Measurements from ENCODE around the gene ZNF419.
"Not testable (repeated sequence)": the region's sequence is repeated elsewhere in the genome, so short reads cannot be mapped to it uniquely, and the experiment has no call there.

Gene ZNF419

GRCh38 chr19:57487477-57488298 is at the start of gene ZNF419:
ZNF419 (plus strand) TSS chr19:57487750; CDS start chr19:57487951, 201 bp downstream.
- H3K79me2 ChIP-seq (ENCODE audit: control insufficient read depth, insufficient read depth, low read length, unreplicated experiment); H3K27me3 ChIP-seq (ENCODE audit: insufficient read depth, low read length); H3K4me1 ChIP-seq (ENCODE audit: control insufficient read depth, insufficient read depth, low read length, unreplicated experiment); H3K27ac ChIP-seq (ENCODE audit: low read depth, low read length): not testable (repeated sequence)
- Histone ChIP-seq H2AFZ (ENCODE audit: low read length, unreplicated experiment) (peak within 1 kb of the TSS; percentile 82), H3K36me3 (ENCODE audit: insufficient read depth, low read length) (peaks cover 16% of the 10 kb centered on the region; the same call in 1 of the 2 replicates), H3K4me3 (ENCODE audit: low read depth, low read length) (peak within 1 kb of the TSS; percentile 82)

GRCh38 chr19:57437931-57438330 is 49.6 kb upstream of the ZNF419 start:
- peaks cover 2% of the 10 kb centered on the region for H3K36me3 ChIP-seq (ENCODE audit: insufficient read depth, low read length)
- no peak overlapping the region for H3K27ac ChIP-seq (ENCODE audit: low read depth, low read length)
- no peak overlapping the region for H2AFZ ChIP-seq (ENCODE audit: low read length, unreplicated experiment)
- H3K4me1 ChIP-seq (ENCODE audit: control insufficient read depth, insufficient read depth, low read length, unreplicated experiment): peaks cover 3% of the 10 kb centered on the region
- H3K79me2 ChIP-seq (ENCODE audit: control insufficient read depth, insufficient read depth, low read length, unreplicated experiment): peaks cover 20% of the 10 kb centered on the region
- no peaks in the 10 kb centered on the region for H3K27me3 ChIP-seq (ENCODE audit: insufficient read depth, low read length)
- H3K4me3 ChIP-seq (ENCODE audit: low read depth, low read length): no peak overlapping the region

- peaks cover 20% of the 10 kb centered on the region for H3K79me2 ChIP-seq (ENCODE audit: control insufficient read depth, insufficient read depth, low read length, unreplicated experiment)
- no peak overlapping the region for H2AFZ ChIP-seq (ENCODE audit: low read length, unreplicated experiment)
- peaks cover 12% of the 10 kb centered on the region for H3K36me3 ChIP-seq (ENCODE audit: insufficient read depth, low read length)
- H3K4me3 ChIP-seq (ENCODE audit: low read depth, low read length): no peak overlapping the region
- no peak overlapping the region for H3K27ac ChIP-seq (ENCODE audit: low read depth, low read length)
- peaks cover 3% of the 10 kb centered on the region for H3K4me1 ChIP-seq (ENCODE audit: control insufficient read depth, insufficient read depth, low read length, unreplicated experiment)
- no peaks in the 10 kb centered on the region for H3K27me3 ChIP-seq (ENCODE audit: insufficient read depth, low read length)
Measured at GRCh38 chr19:57438925-57439324, 48.6 kb upstream of the ZNF419 start.

GRCh38 chr19:57441979-57442752 is 45.4 kb upstream of the ZNF419 start:
- Histone ChIP-seq H2AFZ (ENCODE audit: low read length, unreplicated experiment) (no peak overlapping the region), H3K27me3 (ENCODE audit: insufficient read depth, low read length) (no peaks in the 10 kb centered on the region), H3K36me3 (ENCODE audit: insufficient read depth, low read length) (peaks cover 27% of the 10 kb centered on the region), H3K4me3 (ENCODE audit: low read depth, low read length) (no peak overlapping the region), H3K4me1 (ENCODE audit: control insufficient read depth, insufficient read depth, low read length, unreplicated experiment) (no peaks in the 10 kb centered on the region), H3K79me2 (ENCODE audit: control insufficient read depth, insufficient read depth, low read length, unreplicated experiment) (peaks cover 10% of the 10 kb centered on the region), H3K27ac (ENCODE audit: low read depth, low read length) (no peak overlapping the region)

- H3K27ac ChIP-seq (ENCODE audit: low read depth, low read length): no peak overlapping the region
- no peaks in the 10 kb centered on the region for H3K4me1 ChIP-seq (ENCODE audit: control insufficient read depth, insufficient read depth, low read length, unreplicated experiment)
- no peak overlapping the region for H3K4me3 ChIP-seq (ENCODE audit: low read depth, low read length)
- no peak overlapping the region for H2AFZ ChIP-seq (ENCODE audit: low read length, unreplicated experiment)
- H3K79me2 ChIP-seq (ENCODE audit: control insufficient read depth, insufficient read depth, low read length, unreplicated experiment): peaks cover 10% of the 10 kb centered on the region
- peaks cover 27% of the 10 kb centered on the region for H3K36me3 ChIP-seq (ENCODE audit: insufficient read depth, low read length)
- H3K27me3 ChIP-seq (ENCODE audit: insufficient read depth, low read length): no peaks in the 10 kb centered on the region
Measured at GRCh38 chr19:57443121-57443696, 44.3 kb upstream of the ZNF419 start.

- Histone ChIP-seq H3K4me1 (ENCODE audit: control insufficient read depth, insufficient read depth, low read length, unreplicated experiment) (no peaks in the 10 kb centered on the region), H3K27me3 (ENCODE audit: insufficient read depth, low read length) (no peaks in the 10 kb centered on the region), H3K36me3 (ENCODE audit: insufficient read depth, low read length) (no peaks in the 10 kb centered on the region), H3K79me2 (ENCODE audit: control insufficient read depth, insufficient read depth, low read length, unreplicated experiment) (no peaks in the 10 kb centered on the region), H2AFZ (ENCODE audit: low read length, unreplicated experiment) (no peak overlapping the region), H3K4me3 (ENCODE audit: low read depth, low read length) (no peak overlapping the region), H3K27ac (ENCODE audit: low read depth, low read length) (no peak overlapping the region)
Measured at GRCh38 chr19:57452307-57452706, 35.2 kb upstream of the ZNF419 start.

- Histone ChIP-seq H3K4me1 (ENCODE audit: control insufficient read depth, insufficient read depth, low read length, unreplicated experiment) (no peaks in the 10 kb centered on the region), H3K4me3 (ENCODE audit: low read depth, low read length) (no peak overlapping the region), H3K27me3 (ENCODE audit: insufficient read depth, low read length) (no peaks in the 10 kb centered on the region), H3K36me3 (ENCODE audit: insufficient read depth, low read length) (peaks cover 10% of the 10 kb centered on the region), H2AFZ (ENCODE audit: low read length, unreplicated experiment) (no peak overlapping the region), H3K27ac (ENCODE audit: low read depth, low read length) (no peak overlapping the region), H3K79me2 (ENCODE audit: control insufficient read depth, insufficient read depth, low read length, unreplicated experiment) (no peaks in the 10 kb centered on the region)
Measured at GRCh38 chr19:57465680-57466381, 21.7 kb upstream of the ZNF419 start.

- Histone ChIP-seq H3K79me2 (ENCODE audit: control insufficient read depth, insufficient read depth, low read length, unreplicated experiment) (no peaks in the 10 kb centered on the region), H3K36me3 (ENCODE audit: insufficient read depth, low read length) (peaks cover 14% of the 10 kb centered on the region), H3K27ac (ENCODE audit: low read depth, low read length) (no peak overlapping the region), H3K27me3 (ENCODE audit: insufficient read depth, low read length) (no peaks in the 10 kb centered on the region), H2AFZ (ENCODE audit: low read length, unreplicated experiment) (no peak overlapping the region), H3K4me3 (ENCODE audit: low read depth, low read length) (no peak overlapping the region), H3K4me1 (ENCODE audit: control insufficient read depth, insufficient read depth, low read length, unreplicated experiment) (no peaks in the 10 kb centered on the region)
Measured at GRCh38 chr19:57466489-57466888, 21.1 kb upstream of the ZNF419 start.

GRCh38 chr19:57473646-57474045 is 13.9 kb upstream of the ZNF419 start:
- H3K4me1 ChIP-seq (ENCODE audit: control insufficient read depth, insufficient read depth, low read length, unreplicated experiment): no peaks in the 10 kb centered on the region
- H3K27ac ChIP-seq (ENCODE audit: low read depth, low read length): no peak overlapping the region
- no peak overlapping the region for H3K4me3 ChIP-seq (ENCODE audit: low read depth, low read length)
- no peaks in the 10 kb centered on the region for H3K27me3 ChIP-seq (ENCODE audit: insufficient read depth, low read length)
- peaks cover 59% of the 10 kb centered on the region for H3K36me3 ChIP-seq (ENCODE audit: insufficient read depth, low read length)
- H3K79me2 ChIP-seq (ENCODE audit: control insufficient read depth, insufficient read depth, low read length, unreplicated experiment): peaks cover 18% of the 10 kb centered on the region
- no peak overlapping the region for H2AFZ ChIP-seq (ENCODE audit: low read length, unreplicated experiment)

Measured in ACC112 (cell line).